ENCODE data around the gene SLC9A9. TPM values are rescaled to one million over a fixed set of nuclear protein-coding genes. Genes with fewer than 3 reads are reported as not detected.

The SLC9A9 gene
- total RNA-seq, 2 experiments from 2014 or later, result 1.3 to 1.6 TPM

DNA sequence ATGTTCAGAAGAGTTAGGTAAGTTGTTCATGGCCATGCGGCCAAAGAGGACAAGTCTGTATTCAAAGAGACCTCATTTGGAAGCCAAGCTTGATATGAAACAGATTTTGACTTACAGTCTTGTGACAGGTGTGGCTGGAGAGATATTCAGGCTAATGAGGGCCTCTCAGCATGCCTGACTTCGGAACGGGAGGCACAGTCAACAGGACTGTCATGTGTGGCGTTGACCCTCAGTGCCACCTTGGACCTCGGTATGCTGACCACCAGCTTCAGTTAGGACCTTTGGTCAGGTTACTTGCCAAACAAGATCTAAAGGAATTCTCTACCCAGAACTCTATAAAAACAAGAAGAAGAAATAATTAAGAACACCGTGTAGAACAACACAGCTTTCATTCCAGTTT lies 604.6 kb downstream of the SLC9A9 start:
- no peak for DNase-seq
- Mint-ChIP-seq H3K27ac (no peak overlapping the region), H3K4me3 (no peak overlapping the region), H3K36me3 (no peaks in the 10 kb centered on the region), H3K4me1 (ENCODE audit: low read depth) (no peaks in the 10 kb centered on the region), H3K9me3 (no peaks in the 10 kb centered on the region), H3K27me3 (no peaks in the 10 kb centered on the region)
- intact Hi-C loops (cut with micrococcal nuclease), result no loop called here
- ChIA-PET CTCF (no interaction called here), POLR2A (no interaction called here)

DNA sequence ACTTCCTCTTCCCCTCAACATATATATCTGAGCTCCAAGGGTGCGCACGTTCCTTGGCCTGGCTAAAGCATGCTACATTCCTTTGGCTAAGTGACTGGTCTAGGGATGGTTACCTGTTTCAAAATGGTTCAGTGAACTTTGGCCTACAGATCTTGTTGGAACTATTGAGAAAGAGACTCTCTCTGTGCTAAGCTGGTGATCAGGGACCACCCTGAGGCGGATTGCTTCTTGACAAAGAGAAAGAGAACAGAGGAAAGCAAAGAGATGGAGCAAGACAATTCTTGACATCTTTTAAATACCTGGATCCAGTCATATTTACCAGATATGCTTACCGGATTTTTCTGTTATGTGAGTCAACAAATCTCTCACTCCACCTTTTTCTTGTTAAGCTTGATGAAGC lies 605.6 kb downstream of the SLC9A9 start:
- Mint-ChIP-seq H3K4me3 (no peak overlapping the region), H3K36me3 (no peaks in the 10 kb centered on the region), H3K4me1 (ENCODE audit: low read depth) (no peaks in the 10 kb centered on the region), H3K27me3 (no peaks in the 10 kb centered on the region), H3K27ac (no peak overlapping the region), H3K9me3 (no peaks in the 10 kb centered on the region)
- CTCF ChIA-PET, result no interaction called here
- POLR2A ChIA-PET, result no interaction called here
- DNase-seq, result no peak
- intact Hi-C loops (cut with micrococcal nuclease), result no loop called here

DNA sequence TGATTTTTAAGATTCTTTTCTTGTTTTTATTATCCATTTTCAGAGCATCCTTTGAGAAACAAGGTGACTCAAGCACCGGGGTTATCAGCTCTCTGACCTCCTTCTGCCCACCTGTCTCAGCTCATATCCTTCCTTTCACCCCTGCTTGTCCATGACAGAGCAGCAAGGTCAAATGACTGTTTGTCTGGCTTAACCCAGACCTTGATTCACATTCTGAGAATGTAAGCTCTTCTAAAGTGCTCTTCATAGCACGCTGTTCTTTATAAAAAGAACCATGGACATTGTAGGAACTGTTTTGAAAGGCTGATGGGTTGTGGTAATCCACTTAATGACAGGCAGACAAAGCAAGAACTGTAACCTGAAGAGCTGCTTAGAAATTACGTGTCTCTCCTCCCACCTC lies 606.2 kb downstream of the SLC9A9 start:
- Mint-ChIP-seq H3K27ac (no peak overlapping the region), H3K9me3 (no peaks in the 10 kb centered on the region), H3K27me3 (no peaks in the 10 kb centered on the region), H3K4me1 (ENCODE audit: low read depth) (no peaks in the 10 kb centered on the region), H3K36me3 (no peaks in the 10 kb centered on the region), H3K4me3 (no peak overlapping the region)
- intact Hi-C loops (cut with micrococcal nuclease), result no loop called here
- no peak for DNase-seq
- CTCF ChIA-PET, result interaction anchor here (0.6 kb wide), 1 partner anchor 95 kb away, joined by 3 read pairs; no protein-coding TSS in a partner anchor
- POLR2A ChIA-PET, result no interaction called here

DNA sequence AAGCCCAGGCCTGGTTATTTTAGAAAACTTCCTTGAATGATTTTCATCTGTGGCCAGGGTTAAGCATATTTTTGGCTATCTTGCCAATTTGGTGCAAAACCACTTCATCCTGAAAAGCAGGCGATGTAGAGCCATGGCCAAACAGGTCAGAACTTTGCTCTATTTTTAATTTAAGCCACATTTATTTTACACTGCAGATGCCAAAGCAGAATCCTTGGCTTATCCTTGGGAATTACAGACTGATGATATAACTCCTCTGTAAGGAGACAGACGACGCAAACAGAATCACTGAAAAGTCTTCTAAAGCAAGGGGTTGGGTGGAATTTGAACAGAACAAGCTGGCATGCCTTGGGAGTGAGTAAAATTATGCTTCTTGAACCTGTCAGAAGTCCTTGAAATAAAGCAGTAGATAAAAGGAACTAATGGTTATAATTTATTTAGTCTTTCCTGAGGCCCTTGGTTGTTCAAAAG lies 606.8 kb downstream of the SLC9A9 start:
- H3K27ac Mint-ChIP-seq, result no peak overlapping the region
- intact Hi-C loops (cut with micrococcal nuclease), result no loop called here
- H3K27me3 Mint-ChIP-seq, result no peaks in the 10 kb centered on the region
- no peaks in the 10 kb centered on the region for H3K4me1 Mint-ChIP-seq (ENCODE audit: low read depth)
- POLR2A ChIA-PET, result no interaction called here
- H3K9me3 Mint-ChIP-seq, result no peaks in the 10 kb centered on the region
- H3K36me3 Mint-ChIP-seq, result no peaks in the 10 kb centered on the region
- H3K4me3 Mint-ChIP-seq, result no peak overlapping the region
- CTCF ChIA-PET, result interaction anchor here (0.6 kb wide), 1 partner anchor 95 kb away, joined by 3 read pairs; no protein-coding TSS in a partner anchor
- no peak for DNase-seq

DNA sequence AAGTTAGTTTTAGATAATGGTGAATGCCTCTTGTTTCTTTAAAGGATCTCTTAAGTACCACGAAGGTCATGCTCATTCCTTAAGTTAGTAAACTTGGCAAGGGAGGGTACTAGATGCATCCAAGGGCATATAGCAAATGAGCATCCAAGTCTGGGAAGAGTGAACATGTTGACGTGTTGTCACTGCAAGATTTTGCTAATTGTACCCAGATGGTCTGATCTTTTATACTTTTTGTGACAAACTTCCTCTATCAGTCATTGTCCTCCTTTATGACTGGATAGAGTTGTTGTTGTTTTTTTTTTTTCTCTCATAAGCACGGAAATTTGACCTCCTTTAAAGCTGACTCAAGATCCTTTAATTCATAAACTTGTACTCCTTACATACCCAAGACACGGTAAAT lies 607.4 kb downstream of the SLC9A9 start:
- no peaks in the 10 kb centered on the region for H3K36me3 Mint-ChIP-seq
- CTCF ChIA-PET, result no interaction called here
- intact Hi-C loops (cut with micrococcal nuclease), result no loop called here
- H3K27ac Mint-ChIP-seq, result no peak overlapping the region
- H3K27me3 Mint-ChIP-seq, result no peaks in the 10 kb centered on the region
- no peak for DNase-seq
- no peaks in the 10 kb centered on the region for H3K9me3 Mint-ChIP-seq
- H3K4me3 Mint-ChIP-seq, result no peak overlapping the region
- POLR2A ChIA-PET, result no interaction called here
- H3K4me1 Mint-ChIP-seq (ENCODE audit: low read depth), result no peaks in the 10 kb centered on the region

DNA sequence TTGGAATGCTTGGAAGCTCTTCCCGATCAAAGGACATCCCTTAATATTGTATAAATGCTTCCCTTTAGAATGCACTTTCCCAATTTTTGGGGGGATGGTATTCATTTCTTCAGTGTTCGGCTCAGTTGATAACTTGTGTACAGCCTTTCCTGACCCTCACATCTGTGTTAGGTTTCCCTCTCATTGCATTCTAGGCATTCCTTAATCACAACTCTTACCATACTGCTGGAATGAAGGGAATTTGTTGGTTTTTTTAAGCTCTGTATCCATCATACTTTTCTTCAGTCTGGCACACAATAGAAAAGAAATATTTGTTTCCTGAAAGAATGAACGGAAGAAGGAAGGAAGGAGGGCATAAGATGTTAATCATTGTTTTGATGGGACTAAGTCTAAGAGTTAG lies 609.2 kb downstream of the SLC9A9 start:
- no peaks in the 10 kb centered on the region for H3K27me3 Mint-ChIP-seq
- no peaks in the 10 kb centered on the region for H3K36me3 Mint-ChIP-seq
- no peak overlapping the region for H3K4me3 Mint-ChIP-seq
- ChIA-PET POLR2A (no interaction called here), CTCF (no interaction called here)
- no peaks in the 10 kb centered on the region for H3K9me3 Mint-ChIP-seq
- no peak for DNase-seq
- no peak overlapping the region for H3K27ac Mint-ChIP-seq
- intact Hi-C loops (cut with micrococcal nuclease), result no loop called here
- H3K4me1 Mint-ChIP-seq (ENCODE audit: low read depth), result no peaks in the 10 kb centered on the region

DNA sequence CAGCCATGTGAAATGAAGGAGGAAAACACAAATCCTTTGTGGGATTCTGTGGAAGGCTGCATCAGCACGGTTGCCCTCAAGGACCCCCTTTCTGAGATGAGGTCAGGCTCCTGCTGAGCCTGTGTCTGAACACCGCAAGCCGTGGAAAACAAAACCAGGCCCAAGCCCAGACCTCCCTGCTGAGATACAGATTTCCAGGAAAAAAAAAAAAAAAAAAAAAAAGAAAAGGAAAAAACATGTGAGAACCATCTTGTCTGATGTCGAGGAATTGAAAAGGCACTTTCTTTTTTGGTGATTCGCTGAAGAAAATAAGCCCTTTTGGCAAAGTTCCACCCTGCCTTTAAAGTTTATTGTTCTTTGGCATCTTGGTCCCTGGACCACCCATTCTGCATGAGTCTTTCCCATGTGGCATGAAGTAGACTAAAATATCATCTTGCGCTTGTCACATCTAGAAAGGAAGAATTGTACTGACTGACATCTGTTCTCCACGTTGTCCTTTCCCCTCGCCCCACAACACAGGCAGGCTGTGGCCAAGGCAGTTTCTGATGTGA lies 611.1 kb downstream of the SLC9A9 start:
- H3K36me3 Mint-ChIP-seq, result no peaks in the 10 kb centered on the region
- no peak overlapping the region for H3K27ac Mint-ChIP-seq
- ChIA-PET POLR2A (no interaction called here), CTCF (interaction anchor here (1.3 kb wide), 1 partner anchor 8 kb away, joined by 3 read pairs; no protein-coding TSS in a partner anchor)
- no peaks in the 10 kb centered on the region for H3K9me3 Mint-ChIP-seq
- no peaks in the 10 kb centered on the region for H3K4me1 Mint-ChIP-seq (ENCODE audit: low read depth)
- no peak for DNase-seq
- no peak overlapping the region for H3K4me3 Mint-ChIP-seq
- intact Hi-C loops (cut with micrococcal nuclease), result no loop called here
- H3K27me3 Mint-ChIP-seq, result no peaks in the 10 kb centered on the region

DNA sequence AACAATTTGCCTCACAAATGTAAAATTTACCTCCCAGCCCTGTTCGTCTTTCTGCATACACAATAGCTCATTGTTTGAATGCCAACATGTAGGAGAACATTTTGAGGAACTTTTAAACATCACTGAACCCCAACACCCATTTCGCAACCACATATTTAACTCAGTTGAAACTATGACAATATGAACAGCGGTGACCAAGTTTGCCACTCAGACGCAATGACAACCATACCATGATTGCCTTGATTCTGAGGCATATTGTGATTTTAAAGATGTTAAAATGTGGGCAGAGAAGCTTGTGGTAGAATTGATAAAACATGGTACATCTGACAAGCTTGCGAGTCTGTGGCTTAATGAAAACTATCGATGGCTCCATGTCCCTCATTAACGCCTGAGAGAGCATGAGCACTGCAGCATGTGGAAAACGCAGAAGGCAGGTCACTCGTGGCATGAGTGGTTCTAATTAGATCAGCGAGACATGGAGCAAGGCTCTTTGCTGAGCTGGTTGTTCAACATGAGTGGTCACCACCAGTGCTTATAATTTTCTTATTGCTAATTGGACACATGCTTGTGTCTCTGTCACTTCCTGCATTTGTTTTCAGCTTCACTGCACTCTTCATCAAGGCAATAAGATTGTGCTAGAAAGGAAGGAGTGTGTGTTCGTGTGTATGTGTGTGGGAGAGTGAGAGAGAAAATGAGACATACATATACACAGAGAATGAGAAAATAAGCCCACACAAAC lies 611.9 kb downstream of the SLC9A9 start:
- H3K4me1 Mint-ChIP-seq (ENCODE audit: low read depth), result no peaks in the 10 kb centered on the region
- ChIA-PET POLR2A (no interaction called here), CTCF (interaction anchor here (1.3 kb wide), 1 partner anchor 9 kb away, joined by 3 read pairs; no protein-coding TSS in a partner anchor)
- no peaks in the 10 kb centered on the region for H3K9me3 Mint-ChIP-seq
- DNase-seq, result no peak
- no peaks in the 10 kb centered on the region for H3K27me3 Mint-ChIP-seq
- no peak overlapping the region for H3K27ac Mint-ChIP-seq
- H3K36me3 Mint-ChIP-seq, result no peaks in the 10 kb centered on the region
- intact Hi-C loops (cut with micrococcal nuclease), result no loop called here
- H3K4me3 Mint-ChIP-seq, result no peak overlapping the region

DNA sequence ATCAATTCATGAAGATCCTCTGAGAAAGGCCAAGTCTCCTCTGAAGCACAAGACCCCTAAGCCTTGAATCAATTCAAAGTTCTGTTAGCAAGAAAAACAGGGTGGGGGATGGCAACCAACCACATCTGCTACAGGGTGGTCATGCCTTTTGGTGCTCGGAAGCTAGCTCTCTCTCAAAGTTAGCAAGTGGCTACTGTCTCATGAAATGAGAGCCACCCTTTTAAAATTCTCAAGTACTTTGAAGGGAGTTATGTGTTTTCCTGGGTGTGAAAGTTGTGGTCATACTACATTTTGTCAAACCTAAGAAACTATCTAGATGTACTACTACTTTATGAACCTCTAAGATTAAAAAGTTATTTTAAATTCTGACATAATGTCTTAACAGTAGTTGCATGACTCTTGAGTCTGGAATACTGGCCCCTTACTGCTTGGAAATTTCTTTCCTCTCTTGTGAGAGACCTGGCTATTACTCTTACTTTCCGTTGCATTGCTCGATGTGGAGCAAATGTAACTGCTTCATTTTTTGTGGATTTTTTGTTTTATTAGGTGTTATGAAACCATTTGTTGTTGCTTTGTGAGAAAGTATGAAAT lies 612.6 kb downstream of the SLC9A9 start:
- no peak for DNase-seq

DNA sequence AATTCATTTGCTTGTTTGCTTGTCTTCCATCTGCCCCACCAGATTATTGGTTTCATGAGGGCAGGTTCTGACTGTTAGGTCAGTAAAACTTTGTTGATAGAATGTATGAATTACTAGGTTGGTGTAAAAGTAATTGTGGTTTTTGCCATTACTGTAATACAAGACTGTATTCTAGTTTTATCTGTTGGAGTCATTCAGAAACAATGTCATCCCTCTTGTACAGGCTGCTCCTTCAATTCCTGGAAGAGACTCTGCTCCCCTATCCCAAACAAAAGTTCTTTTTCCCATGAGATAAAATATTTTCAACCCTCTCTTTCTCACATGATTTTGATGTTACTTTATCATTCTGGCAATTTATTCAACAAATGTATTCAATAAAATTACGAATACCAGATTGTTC lies 613.7 kb downstream of the SLC9A9 start:
- no peak overlapping the region for H3K4me3 Mint-ChIP-seq
- no peaks in the 10 kb centered on the region for H3K9me3 Mint-ChIP-seq
- H3K27ac Mint-ChIP-seq, result no peak overlapping the region
- H3K27me3 Mint-ChIP-seq, result no peaks in the 10 kb centered on the region
- intact Hi-C loops (cut with micrococcal nuclease), result no loop called here
- H3K4me1 Mint-ChIP-seq (ENCODE audit: low read depth), result no peaks in the 10 kb centered on the region
- no peaks in the 10 kb centered on the region for H3K36me3 Mint-ChIP-seq
- CTCF ChIA-PET, result no interaction called here
- POLR2A ChIA-PET, result no interaction called here
- no peak for DNase-seq

More for the DNA sequence above, 612.6 kb downstream of the SLC9A9 start:
- ChIA-PET CTCF (interaction anchor here (1.3 kb wide), 1 partner anchor 10 kb away, joined by 3 read pairs; no protein-coding TSS in a partner anchor), POLR2A (no interaction called here)
- no peak overlapping the region for H3K4me3 Mint-ChIP-seq
- no peaks in the 10 kb centered on the region for H3K4me1 Mint-ChIP-seq (ENCODE audit: low read depth)
- H3K27ac Mint-ChIP-seq, result no peak overlapping the region
- intact Hi-C loops (cut with micrococcal nuclease), result no loop called here
- H3K36me3 Mint-ChIP-seq, result no peaks in the 10 kb centered on the region
- H3K9me3 Mint-ChIP-seq, result no peaks in the 10 kb centered on the region
- no peaks in the 10 kb centered on the region for H3K27me3 Mint-ChIP-seq

DNA sequence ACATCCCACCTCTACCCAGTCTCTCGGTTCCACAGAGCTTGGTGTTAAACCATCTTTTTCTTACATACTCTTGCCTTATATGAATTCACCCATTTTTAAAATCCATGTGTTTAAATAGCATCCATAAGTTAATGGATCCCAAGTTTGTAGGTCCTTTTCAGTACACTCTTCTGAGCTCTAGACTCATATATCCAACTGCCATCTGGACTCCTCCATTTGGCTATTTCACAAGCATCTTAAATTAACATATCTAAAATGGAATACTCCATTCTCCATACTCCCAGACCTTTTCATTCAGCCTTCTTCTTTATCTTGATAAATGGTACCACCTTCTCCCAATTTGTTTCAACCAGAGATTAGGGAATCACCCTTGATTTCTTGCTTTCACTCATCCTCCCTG lies 615.3 kb downstream of the SLC9A9 start:
- no peak for DNase-seq
- H3K4me1 Mint-ChIP-seq (ENCODE audit: low read depth), result no peaks in the 10 kb centered on the region
- H3K27me3 Mint-ChIP-seq, result no peaks in the 10 kb centered on the region
- CTCF ChIA-PET, result no interaction called here
- H3K4me3 Mint-ChIP-seq, result no peak overlapping the region
- H3K36me3 Mint-ChIP-seq, result no peaks in the 10 kb centered on the region
- POLR2A ChIA-PET, result no interaction called here
- no peaks in the 10 kb centered on the region for H3K9me3 Mint-ChIP-seq
- no peak overlapping the region for H3K27ac Mint-ChIP-seq
- intact Hi-C loops (cut with micrococcal nuclease), result no loop called here

DNA sequence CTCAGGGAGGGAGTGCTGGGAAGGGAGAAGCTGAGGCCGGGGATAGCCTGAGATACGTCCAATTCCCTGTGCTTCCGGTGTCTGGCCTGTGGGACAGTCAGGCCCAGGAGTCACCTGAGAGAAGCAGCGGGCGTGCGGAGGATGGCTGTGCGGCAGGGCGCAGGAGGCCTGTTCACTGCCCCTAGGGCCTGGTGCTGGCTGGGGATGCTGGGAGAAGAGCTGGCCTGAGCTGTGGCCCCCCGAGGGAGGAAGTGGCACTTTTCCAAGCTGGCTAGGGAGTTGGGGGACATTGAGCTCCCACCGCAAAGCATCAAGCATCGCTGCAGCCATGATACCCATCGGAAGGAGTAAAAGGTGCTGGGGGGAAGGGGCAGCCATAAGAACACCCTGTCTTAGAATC lies 619.9 kb downstream of the SLC9A9 start:
- no peak overlapping the region for H3K27ac Mint-ChIP-seq
- H3K36me3 Mint-ChIP-seq, result no peaks in the 10 kb centered on the region
- intact Hi-C loops (cut with micrococcal nuclease), result no loop called here
- no peak overlapping the region for H3K4me3 Mint-ChIP-seq
- DNase-seq, result no peak
- POLR2A ChIA-PET, result no interaction called here
- CTCF ChIA-PET, result no interaction called here
- H3K4me1 Mint-ChIP-seq (ENCODE audit: low read depth), result no peaks in the 10 kb centered on the region
- H3K9me3 Mint-ChIP-seq, result no peaks in the 10 kb centered on the region
- H3K27me3 Mint-ChIP-seq, result no peaks in the 10 kb centered on the region
